Measurements from ENCODE around the gene IQCC.
"Not testable (repeated sequence)": the region's sequence is repeated elsewhere in the genome, so short reads cannot be mapped to it uniquely, and the experiment has no call there.

Gene IQCC

GRCh38 chr1:32205401-32206370 is at the start of gene IQCC:
TSS of gene IQCC (plus strand) at chr1:32205671. CDS start at chr1:32205682, 11 bp downstream.
- DNase-seq (ENCODE audit: low spot score), result peak; percentile 93

- DNase-seq (ENCODE audit: low spot score), result no peak
Observed at GRCh38 chr1:32159189-32159588, 46.3 kb upstream of the IQCC start.

GRCh38 chr1:32163405-32163804 is 42.1 kb upstream of the IQCC start:
- no peak for DNase-seq (ENCODE audit: low spot score)

GRCh38 chr1:32165633-32166032 is 39.8 kb upstream of the IQCC start:
- DNase-seq (ENCODE audit: low spot score), result not testable (repeated sequence)

GRCh38 chr1:32170991-32171390 is 34.5 kb upstream of the IQCC start:
- DNase-seq (ENCODE audit: low spot score), result no peak

- DNase-seq (ENCODE audit: low spot score), result no peak
Observed at GRCh38 chr1:32172621-32173245, 32.7 kb upstream of the IQCC start.

GRCh38 chr1:32178380-32179192 is 26.9 kb upstream of the IQCC start:
- DNase-seq (ENCODE audit: low spot score), result no peak

GRCh38 chr1:32179193-32179442 is 26.4 kb upstream of the IQCC start:
- no peak for DNase-seq (ENCODE audit: low spot score)

GRCh38 chr1:32179443-32180185 is 25.9 kb upstream of the IQCC start, which contains the start of gene TXLNA:
TSS of gene TXLNA (plus strand) at chr1:32179675. CDS start at chr1:32180346, 671 bp downstream.
- peak; percentile 98 for DNase-seq (ENCODE audit: low spot score)

GRCh38 chr1:32180186-32181060 is 25.0 kb upstream of the IQCC start:
- peak; percentile 67 for DNase-seq (ENCODE audit: low spot score)

GRCh38 chr1:32181065-32181464 is 24.4 kb upstream of the IQCC start:
- no peak for DNase-seq (ENCODE audit: low spot score)

- no peak for DNase-seq (ENCODE audit: low spot score)
Observed at GRCh38 chr1:32181563-32181962, 23.9 kb upstream of the IQCC start.

- DNase-seq (ENCODE audit: low spot score), result no peak
Observed at GRCh38 chr1:32182060-32182459, 23.4 kb upstream of the IQCC start.

GRCh38 chr1:32184650-32185049 is 20.8 kb upstream of the IQCC start:
- DNase-seq (ENCODE audit: low spot score), result no peak

GRCh38 chr1:32186077-32186476 is 19.4 kb upstream of the IQCC start:
- no peak for DNase-seq (ENCODE audit: low spot score)

- no peak for DNase-seq (ENCODE audit: low spot score)
Observed at GRCh38 chr1:32186491-32186890, 19.0 kb upstream of the IQCC start.

- DNase-seq (ENCODE audit: low spot score), result no peak
Observed at GRCh38 chr1:32187850-32188249, 17.6 kb upstream of the IQCC start.

- no peak for DNase-seq (ENCODE audit: low spot score)
Observed at GRCh38 chr1:32192220-32192948, 13.1 kb upstream of the IQCC start.

- no peak for DNase-seq (ENCODE audit: low spot score)
Observed at GRCh38 chr1:32194984-32195383, 10.5 kb upstream of the IQCC start.

- DNase-seq (ENCODE audit: low spot score), result no peak
Observed at GRCh38 chr1:32195531-32195930, 9.9 kb upstream of the IQCC start.
